Activated CD8-positive, alpha-beta memory T cell treated with anti-CD3 and anti-CD28 coated beads, Interleukin-2, amount 50 U/mL, for 24 hours (primary cell): Measurements from ENCODE around the gene EFS.
"Not testable (repeated sequence)": the region's sequence is repeated elsewhere in the genome, so short reads cannot be mapped to it uniquely, and the experiment has no call there.

Experiments used
- DNase-seq: peaks from one replicate; pipeline ENCODE4 v3.0.0-alpha.2; 2020; ENCODE audit errors: extremely low read depth

The EFS gene, protein sequence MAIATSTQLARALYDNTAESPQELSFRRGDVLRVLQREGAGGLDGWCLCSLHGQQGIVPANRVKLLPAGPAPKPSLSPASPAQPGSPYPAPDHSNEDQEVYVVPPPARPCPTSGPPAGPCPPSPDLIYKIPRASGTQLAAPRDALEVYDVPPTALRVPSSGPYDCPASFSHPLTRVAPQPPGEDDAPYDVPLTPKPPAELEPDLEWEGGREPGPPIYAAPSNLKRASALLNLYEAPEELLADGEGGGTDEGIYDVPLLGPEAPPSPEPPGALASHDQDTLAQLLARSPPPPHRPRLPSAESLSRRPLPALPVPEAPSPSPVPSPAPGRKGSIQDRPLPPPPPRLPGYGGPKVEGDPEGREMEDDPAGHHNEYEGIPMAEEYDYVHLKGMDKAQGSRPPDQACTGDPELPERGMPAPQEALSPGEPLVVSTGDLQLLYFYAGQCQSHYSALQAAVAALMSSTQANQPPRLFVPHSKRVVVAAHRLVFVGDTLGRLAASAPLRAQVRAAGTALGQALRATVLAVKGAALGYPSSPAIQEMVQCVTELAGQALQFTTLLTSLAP

DNA sequence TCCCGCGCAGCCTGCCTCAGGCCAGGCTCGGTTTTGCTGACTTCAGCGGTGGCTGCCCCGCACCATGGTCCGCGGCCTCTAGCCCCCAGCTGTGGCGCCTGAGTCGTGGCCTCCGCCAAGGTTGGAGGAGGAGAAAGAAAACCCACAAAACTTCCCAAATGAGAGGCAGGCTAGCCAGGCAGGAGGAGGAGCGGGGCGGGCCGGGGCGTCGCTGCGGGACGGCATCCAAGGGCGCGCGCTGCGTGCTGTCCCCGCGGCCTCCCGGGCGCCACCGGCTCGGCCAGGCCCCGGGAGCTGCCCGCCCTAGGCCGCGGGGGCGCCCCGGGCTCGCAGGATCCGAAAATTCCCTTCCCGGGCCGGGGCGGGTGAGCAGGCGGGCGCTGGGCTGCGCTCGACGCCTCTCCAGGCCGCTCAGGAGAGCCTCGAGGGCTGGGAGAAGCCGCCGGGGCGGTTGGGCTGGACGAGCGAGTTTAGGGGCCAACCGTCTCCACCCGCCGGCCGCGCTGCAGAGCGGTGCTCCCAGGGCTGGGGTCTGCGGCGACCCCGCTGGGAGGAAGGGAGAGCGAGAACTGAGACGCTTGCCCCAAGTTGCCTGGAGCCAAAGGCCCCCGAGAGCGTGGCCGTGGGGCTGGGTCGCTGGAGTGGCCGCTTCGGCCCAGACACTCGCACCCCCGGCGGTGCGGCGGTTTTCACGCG lies at the start of gene EFS:
Gene EFS (minus strand): TSS at position 137 of the 696 bp plus-strand sequence. CDS start 147 bp downstream, outside the sequence.
- DNase-seq: no peak

DNA sequence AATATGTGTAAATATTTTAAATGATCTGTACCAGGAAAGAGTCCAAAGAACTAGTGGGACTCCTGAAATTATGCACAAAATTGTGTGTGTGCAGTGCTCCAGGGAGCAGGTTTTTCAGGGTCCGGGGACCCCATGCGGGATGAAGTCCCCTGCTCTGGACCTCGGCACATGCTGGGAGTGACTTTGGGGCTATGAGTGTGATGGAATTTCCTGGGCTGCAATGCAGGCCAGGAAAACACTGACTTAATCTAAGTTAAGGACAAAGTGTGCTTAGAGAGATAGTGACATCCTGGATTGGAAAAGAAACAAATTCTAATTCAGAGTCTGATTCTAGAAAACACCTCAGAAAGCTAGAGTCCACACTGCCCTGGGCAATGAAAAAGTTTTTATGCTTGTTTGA lies 49.3 kb upstream of the EFS start:
- DNase-seq: no peak

DNA sequence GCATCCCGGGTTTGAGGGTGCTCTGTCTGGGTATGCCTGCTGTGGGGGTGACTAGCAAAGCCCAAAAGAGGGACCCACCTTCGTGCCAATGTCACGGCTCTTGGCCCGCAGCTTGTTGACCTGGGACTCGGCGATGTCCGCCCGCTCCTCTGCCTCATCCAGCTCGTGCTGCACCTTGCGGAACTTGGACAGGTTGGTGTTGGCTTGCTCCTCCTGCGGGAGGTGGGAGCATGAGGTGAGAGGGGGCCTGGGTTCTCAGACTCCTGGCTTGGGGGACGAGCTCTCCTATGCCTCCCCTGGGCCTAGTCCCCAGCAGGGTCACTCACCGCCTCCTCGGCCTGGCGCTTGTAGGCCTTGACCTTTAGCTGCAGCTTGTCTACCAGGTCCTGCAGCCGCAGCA lies 48.7 kb upstream of the EFS start:
- DNase-seq: no peak

DNA sequence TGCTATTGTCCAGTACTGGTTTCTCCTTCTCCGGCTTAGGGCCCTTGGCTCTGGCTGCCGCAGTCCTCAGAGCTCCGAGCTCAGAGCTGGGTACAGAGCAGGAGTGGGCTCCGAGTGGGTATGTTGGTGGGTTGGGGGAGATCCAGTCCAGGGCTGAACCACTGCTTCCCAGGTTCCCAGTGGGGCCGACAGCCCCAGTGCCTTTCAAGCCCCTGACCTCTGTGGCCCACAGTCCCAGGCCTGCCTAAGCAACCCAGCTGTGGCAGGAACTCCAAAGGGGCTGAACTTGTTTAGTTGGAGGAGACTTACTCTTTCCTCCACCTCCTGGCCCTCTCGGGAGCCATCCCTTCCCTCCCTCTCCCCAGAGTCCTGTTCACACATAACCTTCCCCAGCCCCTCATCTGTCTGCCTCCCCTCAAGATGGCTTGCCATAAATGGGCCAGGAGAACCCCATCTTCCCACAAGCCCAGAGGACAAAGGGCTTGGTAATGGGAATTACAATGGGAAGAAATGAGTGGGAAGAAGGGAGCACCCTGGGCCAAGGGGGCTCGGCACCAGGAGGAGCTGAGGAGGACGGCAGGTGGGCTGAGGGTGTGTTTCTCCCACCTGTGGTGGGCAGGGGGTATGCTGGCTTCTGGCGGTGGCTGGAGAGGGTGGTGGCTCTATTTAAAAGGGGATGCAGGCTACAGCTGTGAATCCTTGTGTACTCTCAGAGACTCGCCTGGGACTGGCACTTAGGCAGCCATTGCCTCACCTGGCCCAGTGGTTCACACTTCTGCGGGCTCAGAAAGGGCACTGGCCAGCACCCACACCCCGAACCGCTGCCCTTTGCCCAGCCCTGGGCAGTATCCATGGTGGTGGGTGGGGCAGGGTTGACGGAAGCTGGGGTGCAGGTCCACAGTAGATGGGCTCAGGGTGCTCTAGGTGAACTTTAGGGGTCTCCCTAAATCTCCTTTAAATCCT lies 46.9 kb upstream of the EFS start:
- DNase-seq: no peak

DNA sequence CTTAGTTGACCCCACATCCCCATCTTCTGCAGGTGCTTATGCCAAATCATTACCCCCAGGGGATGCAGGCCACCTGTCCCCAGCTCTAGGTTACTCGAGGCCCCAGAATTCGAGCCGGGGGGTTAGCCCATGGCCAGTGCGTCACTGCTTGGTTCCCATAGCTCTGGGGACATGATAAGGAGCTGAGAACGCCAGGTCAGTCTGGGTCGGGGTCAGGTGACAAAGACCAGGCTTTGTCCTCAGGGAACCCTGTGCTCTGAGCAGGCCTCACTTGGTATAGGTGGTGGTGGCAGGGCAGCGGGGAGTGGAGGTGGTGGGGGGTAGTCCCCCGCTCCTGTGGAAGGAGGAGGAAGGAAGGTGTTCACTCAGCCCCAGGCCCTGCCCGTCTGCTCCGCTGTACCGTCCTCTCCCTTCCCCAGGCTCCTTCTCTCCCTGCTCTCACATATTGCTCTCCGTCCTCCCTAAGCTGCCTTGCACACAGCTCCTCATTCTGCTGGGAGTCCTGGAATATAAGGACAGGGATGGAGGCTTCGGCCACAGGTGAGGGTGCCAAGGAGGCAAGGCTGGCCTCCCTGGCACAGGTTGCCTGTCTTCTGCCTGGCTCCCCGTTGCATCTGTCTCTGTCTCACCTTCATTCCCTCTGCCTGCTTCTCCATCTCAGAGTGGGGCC lies 45.1 kb upstream of the EFS start:
- DNase-seq: no peak

DNA sequence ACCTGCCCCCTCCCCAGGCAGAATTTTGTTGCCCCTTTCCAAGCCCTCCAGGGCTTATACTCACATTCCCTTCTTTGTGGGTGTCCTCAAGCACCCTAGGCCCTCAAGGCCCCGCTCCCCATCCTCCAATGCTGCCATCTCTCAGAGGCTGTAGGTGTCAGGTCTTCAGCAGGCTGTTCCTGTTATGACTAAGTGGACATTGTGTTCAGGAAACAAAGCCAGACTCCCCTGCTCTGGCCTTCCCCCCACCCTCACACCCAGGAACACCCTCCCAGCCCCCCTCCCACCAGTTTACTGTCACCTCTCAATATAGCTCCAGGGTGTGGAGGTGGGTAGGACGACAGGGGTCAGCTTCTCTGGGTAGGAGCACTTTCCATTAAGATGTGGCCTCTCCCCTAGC lies 44.5 kb upstream of the EFS start:
- DNase-seq: no peak

DNA sequence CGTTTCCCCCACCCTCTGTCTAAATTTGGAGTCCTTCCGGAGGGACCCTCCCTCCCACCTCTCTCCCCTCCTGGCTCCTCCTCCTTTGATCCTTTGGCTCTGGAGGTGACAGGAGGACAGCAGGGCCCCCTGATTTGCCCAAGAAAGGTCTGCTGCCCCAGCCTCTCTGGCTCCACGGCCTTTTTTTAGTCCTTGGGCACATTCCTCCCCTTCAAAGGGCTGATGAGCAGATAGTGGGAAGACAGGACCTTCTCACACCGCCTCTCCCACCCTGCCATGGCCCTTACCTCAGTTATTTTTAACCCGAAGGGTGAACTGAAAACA lies 43.3 kb upstream of the EFS start:
- no peak for DNase-seq

DNA sequence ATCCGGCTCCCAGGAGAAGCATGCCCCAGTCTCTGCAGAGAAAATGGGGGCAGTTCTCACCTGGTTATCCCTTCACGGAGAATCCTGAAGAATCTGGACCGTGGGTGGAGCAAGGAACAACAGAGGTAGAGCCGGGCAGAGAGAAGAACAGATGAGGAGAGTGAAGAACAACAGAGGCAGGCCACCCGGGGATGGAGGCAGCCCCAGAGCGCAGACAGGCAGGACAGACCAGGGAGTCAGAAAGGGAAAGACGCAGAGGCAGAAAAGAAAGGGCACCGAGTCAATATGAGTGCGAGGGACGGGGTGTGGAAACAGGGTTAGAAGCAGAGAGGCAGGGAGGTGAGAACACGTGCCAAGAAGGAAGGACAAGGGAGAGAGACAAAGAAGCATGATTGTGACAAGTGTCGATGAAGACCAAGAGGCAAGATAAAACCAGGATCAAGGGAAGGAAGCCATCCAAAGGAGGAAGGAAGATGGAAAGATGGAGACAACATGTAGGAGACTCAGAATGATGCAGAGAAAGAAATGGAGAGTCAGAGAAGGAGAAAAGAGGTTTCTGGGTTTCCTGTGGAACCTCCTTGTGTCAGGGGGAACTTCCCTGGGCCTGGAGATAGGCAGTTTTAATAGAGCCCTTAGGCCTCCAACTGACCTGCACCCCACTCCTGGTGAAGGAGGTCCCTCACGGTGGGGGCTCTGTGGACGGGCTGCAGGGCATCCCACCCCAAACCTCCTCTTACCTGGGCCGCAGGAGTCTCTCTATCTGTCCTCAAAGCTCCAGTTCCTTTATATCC lies 42.7 kb upstream of the EFS start, which contains the start of gene MYH6:
Gene MYH6 (minus strand): TSS at position 758 of the 791 bp plus-strand sequence. CDS start 1,050 bp downstream, outside the sequence.
- DNase-seq: no peak

DNA sequence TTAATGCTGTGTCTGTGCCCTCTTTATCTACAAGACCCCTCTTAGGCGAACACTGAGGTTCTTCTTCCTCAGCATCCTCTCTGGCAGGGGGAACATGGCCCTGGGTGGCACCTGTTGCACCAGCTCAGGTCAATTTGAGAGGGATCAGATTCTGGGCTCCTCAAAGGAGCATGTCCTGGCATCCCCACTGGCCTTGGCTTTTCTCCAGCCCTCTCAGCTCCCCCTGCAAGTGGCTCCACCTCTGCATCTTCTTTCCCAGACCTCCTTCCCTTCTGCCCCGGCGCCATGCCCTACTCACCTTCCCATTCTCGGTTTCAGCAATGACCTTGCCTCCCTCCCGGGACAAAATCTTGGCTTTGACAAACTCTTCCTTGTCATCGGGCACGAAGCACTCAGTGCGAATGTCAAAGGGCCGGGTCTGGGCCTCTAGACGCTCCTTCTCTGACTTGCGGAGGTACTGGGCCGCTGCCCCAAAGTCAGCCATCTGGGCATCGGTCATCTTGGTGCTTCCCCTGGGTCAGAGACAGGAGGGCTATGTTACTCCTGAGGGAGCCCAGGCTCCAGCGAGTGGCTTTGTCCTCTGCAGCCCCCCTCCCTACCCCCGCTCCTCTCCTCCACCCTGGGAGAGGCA lies 41.9 kb upstream of the EFS start:
- no peak for DNase-seq

DNA sequence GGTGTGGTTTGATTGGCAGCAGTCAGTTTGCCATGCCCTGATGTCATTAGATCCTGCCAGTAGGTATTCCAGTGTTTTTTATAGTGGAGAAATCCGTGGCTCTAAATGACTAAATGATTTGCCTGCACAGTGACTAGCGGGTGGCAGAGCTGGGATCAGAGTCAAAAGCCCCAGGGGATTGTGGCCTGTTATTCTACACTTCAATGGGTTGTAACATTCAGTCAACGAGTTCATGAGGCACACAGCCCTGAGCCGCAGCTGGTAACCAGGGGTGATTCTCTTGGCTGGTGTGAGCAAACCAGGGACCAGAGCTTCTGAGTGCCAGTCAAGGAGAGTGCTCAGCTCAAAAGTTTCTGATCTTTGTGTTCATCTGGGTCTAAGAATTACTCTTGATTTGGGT lies 41.3 kb upstream of the EFS start:
- no peak for DNase-seq

DNA sequence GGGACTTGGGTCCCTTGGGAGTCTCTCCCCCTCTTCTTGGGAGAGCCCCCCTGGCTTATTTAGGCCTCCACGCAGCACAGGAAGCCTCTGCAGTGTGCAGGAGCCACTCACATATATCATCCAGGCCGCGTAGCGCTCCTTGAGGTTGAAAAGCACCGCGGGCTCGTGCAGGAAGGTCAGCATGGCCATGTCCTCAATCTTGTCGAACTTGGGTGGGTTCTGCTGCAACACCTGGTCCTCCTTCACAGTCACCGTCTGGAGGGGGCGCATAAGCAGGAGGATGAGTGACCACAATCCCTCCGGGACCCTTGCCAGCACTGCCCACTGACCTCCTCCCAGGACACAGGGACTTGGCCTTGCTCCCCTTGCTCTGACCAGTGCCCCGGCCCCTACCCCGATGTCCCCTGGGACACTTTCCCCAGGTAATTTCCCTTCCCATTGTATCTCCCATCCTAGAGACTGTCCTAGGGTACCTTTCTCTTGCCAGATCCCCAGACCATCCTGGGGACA lies 40.6 kb upstream of the EFS start:
- DNase-seq: no peak

DNA sequence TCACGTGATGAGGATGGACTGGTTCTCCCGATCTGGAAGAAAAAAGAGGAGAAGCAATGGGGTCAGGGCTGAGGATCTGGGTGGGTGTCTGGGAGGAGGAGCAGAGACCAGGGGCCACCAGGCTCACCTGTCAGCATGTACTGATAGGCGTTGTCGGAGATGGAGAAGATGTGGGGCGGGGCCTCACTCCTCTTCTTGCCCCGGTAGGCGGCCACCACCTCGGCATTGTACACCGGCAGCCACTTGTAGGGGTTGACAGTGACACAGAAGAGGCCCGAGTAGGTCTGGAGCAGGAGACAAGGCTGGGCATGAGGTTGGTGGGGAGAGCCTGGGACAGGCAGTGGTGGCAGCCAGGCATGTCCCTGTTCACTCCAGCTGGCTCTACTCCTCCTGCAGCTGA lies 40.1 kb upstream of the EFS start:
- no peak for DNase-seq

DNA sequence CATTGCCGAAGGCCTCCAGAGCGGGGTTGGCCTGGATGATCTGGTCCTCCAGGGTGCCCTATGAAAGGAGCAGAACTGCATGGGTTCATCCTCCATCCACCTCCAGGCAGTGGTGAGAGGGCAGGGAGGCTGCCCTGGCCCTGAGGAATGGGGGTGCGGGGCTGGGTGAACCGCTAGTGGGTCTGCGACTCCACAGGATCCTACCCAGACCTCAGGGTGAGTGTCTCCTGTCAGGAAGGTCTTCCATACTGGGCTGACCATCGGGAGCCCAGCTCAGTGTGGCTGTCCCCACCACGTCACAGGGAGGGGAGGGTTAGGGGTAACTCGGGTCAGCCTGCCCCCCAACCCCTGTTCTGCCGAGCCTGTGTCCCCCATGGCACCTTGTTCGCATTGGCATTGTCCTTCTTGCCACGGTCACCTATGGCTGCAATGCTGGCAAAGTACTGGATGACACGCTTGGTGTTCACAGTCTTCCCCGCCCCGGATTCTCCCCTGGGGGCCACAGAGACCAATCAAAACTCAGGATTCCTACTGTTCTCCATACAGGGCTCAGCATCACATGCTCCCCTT lies 39.4 kb upstream of the EFS start:
- DNase-seq: no peak

DNA sequence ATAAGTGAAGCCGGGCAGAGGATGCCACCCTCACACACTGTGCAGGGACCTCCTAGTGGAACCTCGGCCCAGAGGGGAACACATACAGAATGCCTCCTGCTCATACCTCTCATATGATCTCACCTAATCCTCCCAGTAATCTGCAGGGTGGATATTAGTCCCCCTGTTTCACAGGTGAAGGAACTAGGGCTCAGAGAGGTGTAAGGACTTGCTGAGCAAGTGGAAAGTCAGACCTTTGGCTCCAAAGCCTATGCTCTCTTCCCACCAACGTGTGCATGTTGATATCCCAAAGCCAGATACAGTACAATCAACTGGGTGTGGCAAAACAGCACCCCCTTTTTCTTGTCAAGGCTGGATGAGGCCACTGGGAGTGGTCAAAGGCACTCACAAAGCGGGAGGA lies 38.9 kb upstream of the EFS start:
- DNase-seq: no peak

DNA sequence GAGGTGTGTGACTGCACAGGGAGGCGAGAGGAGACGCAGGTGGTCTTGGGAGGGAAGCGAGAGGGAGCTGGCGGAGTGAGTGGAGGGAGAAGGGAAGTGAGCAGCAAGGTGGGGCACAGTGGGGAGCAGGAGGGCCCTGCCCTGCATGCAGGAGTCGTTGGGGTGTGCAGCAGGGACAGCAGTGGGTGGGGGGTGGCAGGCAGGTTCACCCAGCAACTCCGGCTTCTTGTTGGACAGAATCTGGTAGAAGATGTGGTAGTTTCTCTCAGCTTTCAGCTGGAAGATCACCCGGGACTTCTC lies 38.1 kb upstream of the EFS start:
- no peak for DNase-seq

DNA sequence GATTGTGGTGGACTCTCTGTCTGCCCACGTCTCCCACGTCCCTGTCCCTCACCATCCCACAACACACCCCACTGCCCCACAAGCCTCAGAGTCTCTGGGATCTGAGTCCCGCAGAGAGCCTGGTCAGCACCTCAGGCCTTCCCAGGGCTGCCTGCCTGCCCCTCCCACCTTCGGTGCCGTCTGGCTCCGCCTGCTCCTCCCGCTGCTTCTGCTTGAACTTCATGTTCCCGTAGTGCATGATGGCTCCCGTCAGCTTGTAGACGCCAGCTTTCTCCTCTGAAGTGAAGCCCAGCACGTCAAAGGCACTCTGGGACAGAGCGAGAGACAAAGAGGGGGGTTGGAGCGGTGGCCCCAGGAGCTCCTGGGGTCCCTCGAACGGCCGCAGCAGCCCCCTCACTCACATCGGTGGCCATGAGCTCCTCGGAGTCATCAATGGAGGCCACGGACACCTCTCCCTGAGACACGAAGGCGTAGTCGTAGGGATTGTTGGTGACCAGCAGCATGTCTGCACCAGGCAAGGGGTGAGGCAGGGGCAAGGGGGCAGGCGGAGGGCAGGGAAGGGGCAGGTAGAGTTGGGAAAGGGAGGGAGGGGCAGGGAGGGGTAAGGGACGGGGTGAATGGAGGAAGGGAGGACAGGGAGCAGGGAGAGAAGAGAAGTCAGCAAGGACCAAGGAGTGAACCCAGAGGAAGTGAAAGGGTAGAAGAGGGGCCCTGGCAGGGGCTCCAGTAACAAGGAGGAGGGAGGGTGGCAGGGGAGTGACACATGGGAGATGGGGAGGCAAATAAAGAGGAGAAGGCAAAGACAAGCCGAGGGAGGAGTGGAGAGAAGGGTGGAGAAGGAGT lies 37.5 kb upstream of the EFS start:
- DNase-seq: no peak

DNA sequence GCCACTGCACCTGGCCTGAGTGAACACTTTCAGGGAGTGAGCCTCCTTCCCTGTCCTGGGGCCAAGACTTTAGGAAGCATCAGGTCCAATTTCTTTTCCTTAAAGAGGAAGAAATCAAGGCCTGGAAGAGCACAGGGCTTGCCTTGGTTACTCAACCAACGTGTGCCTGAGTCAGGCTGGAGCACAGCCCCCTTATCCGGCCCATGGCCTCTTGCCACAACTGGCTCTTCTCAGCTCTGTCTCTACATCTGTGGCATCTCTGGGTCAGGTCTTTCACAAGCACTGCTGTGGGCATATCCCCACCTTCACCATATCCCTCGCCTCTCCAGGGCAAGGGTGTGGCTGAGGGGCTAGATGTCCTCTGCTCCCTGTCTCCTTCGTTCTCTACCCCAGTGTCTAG lies 36.3 kb upstream of the EFS start:
- DNase-seq: no peak

DNA sequence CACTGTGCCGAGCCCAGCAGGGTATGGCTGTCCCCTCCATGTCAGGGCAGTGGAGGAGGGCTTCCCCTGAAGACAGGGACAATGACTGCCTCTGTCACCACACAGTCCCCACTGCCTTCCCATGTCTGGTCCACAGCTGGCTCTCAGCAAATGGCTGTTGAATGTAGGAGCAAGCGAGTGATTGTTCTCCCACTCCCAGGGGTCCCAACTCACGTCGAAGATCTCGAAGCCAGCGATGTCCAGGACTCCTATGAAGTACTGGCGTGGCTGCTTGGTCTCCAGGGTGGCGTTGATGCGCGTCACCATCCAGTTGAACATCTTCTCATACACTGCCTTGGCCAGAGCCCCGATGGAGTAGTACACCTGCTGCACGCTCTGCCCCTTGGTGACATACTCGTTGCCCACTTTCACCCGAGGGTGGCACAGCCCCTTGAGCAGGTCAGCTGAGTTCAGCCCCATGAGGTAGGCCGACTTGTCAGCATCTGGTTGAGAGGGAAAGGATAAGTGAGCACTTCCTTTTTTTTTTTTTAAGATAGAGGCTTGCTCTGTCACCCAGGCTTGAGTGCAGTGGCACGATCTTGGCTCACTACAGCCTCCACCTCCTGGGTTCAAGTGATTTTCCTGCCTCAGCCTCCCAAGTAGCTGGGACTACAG lies 35.7 kb upstream of the EFS start:
- DNase-seq: not testable (repeated sequence)
